Progenitor cell of endocrine pancreas (in vitro differentiated cells): Measurements from ENCODE around the gene TRMT44. TPM values are rescaled to one million over a fixed set of nuclear protein-coding genes. Genes with fewer than 3 reads are reported as not detected.
A peak's percentile ranks its signal among the peaks of the same experiment; 100 is the strongest.

ENCODE experiments used
- DNase-seq: peaks from one replicate; pipeline ENCODE4 v3.0.0; 2021; ENCODE audit warnings: low spot score; ENCODE audit not compliant: unreplicated experiment
- H3K27ac Mint-ChIP-seq: 2 replicates; pipeline ENCODE4 v1.8.0; 2021; ENCODE audit warnings: mild to moderate bottlenecking, moderate library complexity, mixed read lengths
- H3K27me3 Mint-ChIP-seq: 2 replicates; pipeline ENCODE4 v1.8.0; 2021; ENCODE audit warnings: mixed read lengths
- H3K36me3 Mint-ChIP-seq: 2 replicates; pipeline ENCODE4 v1.8.0; 2022; ENCODE audit warnings: mixed read lengths; ENCODE audit not compliant: insufficient read depth
- H3K4me1 Mint-ChIP-seq: 2 replicates; pipeline ENCODE4 v1.8.0; 2021; ENCODE audit warnings: low read depth, mixed read lengths
- H3K4me3 Mint-ChIP-seq: 2 replicates; pipeline ENCODE4 v1.8.0; 2021; ENCODE audit warnings: low read depth, mild to moderate bottlenecking, moderate library complexity, mixed read lengths
- H3K9me3 Mint-ChIP-seq: 2 replicates; pipeline ENCODE4 v1.8.0; 2021; ENCODE audit warnings: low read depth, mixed read lengths
- total RNA-seq: library from RNA; stranded (reverse); gene quantifications from 2 replicates; pipeline ENCODE4 v1.2.1, GENCODE V29; 2021
- TF ChIP-seq, protein P1 (sequence below): fragments of 200-600 bp; sonication (generic); IDR thresholded peaks from one replicate; pipeline ENCODE4 v1.5.0; 2021; ENCODE audit warnings: antibody characterized with exemption, mild to moderate bottlenecking; ENCODE audit not compliant: unreplicated experiment

The TRMT44 gene
- total RNA-seq, 1 donor from 2014 or later = 31.0 TPM

GRCh38 chr4:8506373-8507195 lies 66.0 kb downstream of the TRMT44 start:
- Mint-ChIP-seq H3K36me3 (no peaks in the 10 kb centered on the region), H3K9me3 (no peaks in the 10 kb centered on the region), H3K4me3 (no peak overlapping the region), H3K27me3 (peaks cover 2% of the 10 kb centered on the region), H3K4me1 (peaks cover 2% of the 10 kb centered on the region), H3K27ac (peak overlapping the region; percentile 64)
- TF ChIP-seq, protein P1, sequence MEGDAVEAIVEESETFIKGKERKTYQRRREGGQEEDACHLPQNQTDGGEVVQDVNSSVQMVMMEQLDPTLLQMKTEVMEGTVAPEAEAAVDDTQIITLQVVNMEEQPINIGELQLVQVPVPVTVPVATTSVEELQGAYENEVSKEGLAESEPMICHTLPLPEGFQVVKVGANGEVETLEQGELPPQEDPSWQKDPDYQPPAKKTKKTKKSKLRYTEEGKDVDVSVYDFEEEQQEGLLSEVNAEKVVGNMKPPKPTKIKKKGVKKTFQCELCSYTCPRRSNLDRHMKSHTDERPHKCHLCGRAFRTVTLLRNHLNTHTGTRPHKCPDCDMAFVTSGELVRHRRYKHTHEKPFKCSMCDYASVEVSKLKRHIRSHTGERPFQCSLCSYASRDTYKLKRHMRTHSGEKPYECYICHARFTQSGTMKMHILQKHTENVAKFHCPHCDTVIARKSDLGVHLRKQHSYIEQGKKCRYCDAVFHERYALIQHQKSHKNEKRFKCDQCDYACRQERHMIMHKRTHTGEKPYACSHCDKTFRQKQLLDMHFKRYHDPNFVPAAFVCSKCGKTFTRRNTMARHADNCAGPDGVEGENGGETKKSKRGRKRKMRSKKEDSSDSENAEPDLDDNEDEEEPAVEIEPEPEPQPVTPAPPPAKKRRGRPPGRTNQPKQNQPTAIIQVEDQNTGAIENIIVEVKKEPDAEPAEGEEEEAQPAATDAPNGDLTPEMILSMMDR = no peak
- no peak for DNase-seq

GRCh38 chr4:8507196-8507570 lies 66.6 kb downstream of the TRMT44 start:
- Mint-ChIP-seq H3K4me1 (peaks cover 2% of the 10 kb centered on the region), H3K4me3 (no peak overlapping the region), H3K36me3 (no peaks in the 10 kb centered on the region), H3K9me3 (no peaks in the 10 kb centered on the region), H3K27me3 (peaks cover 2% of the 10 kb centered on the region), H3K27ac (no peak overlapping the region)
- no peak for DNase-seq
- TF ChIP-seq, protein P1 = no peak

- Mint-ChIP-seq H3K4me3 (no peak overlapping the region), H3K4me1 (peaks cover 2% of the 10 kb centered on the region), H3K36me3 (no peaks in the 10 kb centered on the region), H3K9me3 (no peaks in the 10 kb centered on the region), H3K27ac (no peak overlapping the region), H3K27me3 (peaks cover 2% of the 10 kb centered on the region)
- no peak for DNase-seq
- TF ChIP-seq, protein P1 = no peak
These were observed 67.0 kb downstream of the TRMT44 start for GRCh38 chr4:8507624-8508023.

DNA sequence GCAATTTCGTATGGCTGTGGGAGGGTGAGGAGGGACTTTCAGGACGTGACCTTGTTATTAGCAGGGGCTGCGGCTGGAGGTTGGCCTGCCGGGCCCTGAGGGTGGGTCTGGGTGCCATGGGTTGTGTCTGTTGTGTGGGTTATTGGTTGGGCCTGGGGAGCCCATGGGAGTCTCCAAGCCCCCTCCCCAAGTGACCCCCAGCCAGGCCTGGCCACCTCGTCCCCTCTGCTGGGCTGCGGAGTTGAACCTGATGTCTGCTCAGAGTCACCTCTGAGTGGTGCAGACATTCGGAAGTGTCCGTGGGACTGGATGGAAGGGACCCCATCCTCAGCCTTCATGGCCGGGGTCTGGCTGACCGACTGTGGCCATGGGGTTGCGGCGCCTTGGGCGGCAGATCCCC lies 67.7 kb downstream of the TRMT44 start:
- Mint-ChIP-seq H3K4me1 (no peaks in the 10 kb centered on the region), H3K9me3 (peaks cover 5% of the 10 kb centered on the region), H3K36me3 (no peaks in the 10 kb centered on the region), H3K27me3 (peaks cover 2% of the 10 kb centered on the region), H3K4me3 (no peak overlapping the region), H3K27ac (no peak overlapping the region)
- DNase-seq = no peak
- TF ChIP-seq, protein P1 = no peak

DNA sequence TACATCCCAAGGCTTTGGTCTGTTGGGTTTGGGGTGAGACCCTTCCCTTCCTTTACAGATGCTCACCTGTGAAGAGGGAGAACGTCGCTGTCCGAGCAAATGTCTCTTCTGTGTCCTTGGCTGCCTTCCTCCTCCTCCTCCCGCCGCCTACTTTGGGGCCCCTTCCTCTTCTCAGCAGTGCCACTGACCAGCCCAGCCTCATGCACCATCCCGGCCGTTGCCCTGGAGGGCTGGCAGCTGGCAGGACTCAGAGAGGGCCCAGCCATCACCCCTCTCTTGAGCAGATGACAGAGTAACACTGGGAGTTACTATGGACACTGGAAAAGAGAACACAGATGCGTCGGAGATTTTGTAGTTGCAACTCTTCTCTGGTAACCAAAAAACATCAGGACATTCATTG lies 68.2 kb downstream of the TRMT44 start:
- no peak for DNase-seq
- no peaks in the 10 kb centered on the region for H3K36me3 Mint-ChIP-seq
- H3K4me3 Mint-ChIP-seq = no peak overlapping the region
- TF ChIP-seq, protein P1 = no peak
- H3K27ac Mint-ChIP-seq = no peak overlapping the region
- peaks cover 2% of the 10 kb centered on the region for H3K27me3 Mint-ChIP-seq
- H3K9me3 Mint-ChIP-seq = peaks cover 5% of the 10 kb centered on the region
- no peaks in the 10 kb centered on the region for H3K4me1 Mint-ChIP-seq
